22Rv1 (cell line): ENCODE data around the gene PCDH9.

Experiments used
- H3K27ac ChIP-seq: fragments of 450-650 bp; 2 replicates; pipeline ENCODE4 v1.5.1; 2017
- CTCF ChIP-seq: fragments of 450-650 bp; IDR thresholded peaks from 2 replicates; pipeline ENCODE4 v1.5.1; 2017; ENCODE audit warnings: mild to moderate bottlenecking
- ZFX ChIP-seq: fragments of 450-650 bp; IDR thresholded peaks from 2 replicates; pipeline ENCODE4 v1.6.1; 2017; ENCODE audit warnings: antibody characterized with exemption, borderline replicate concordance

Gene PCDH9

GRCh38 chr13:66837246-66837645 lies 392.9 kb downstream of the PCDH9 start:
- H3K27ac ChIP-seq: no peak overlapping the region
- TF ChIP-seq ZFX (no peak), CTCF (no peak)

GRCh38 chr13:66835040-66835628 lies 395.0 kb downstream of the PCDH9 start:
- no peak overlapping the region for H3K27ac ChIP-seq
- TF ChIP-seq CTCF: no peak
- TF ChIP-seq ZFX: no peak

GRCh38 chr13:66830940-66831716 lies 399.0 kb downstream of the PCDH9 start:
- H3K27ac ChIP-seq: no peak overlapping the region
- TF ChIP-seq CTCF (no peak), ZFX (no peak)

- no peak overlapping the region for H3K27ac ChIP-seq
- no peak for TF ChIP-seq ZFX
- TF ChIP-seq CTCF: no peak
Measured at GRCh38 chr13:66829803-66830202, 400.3 kb downstream of the PCDH9 start.

- H3K27ac ChIP-seq: no peak overlapping the region
- TF ChIP-seq CTCF: no peak
- TF ChIP-seq ZFX: no peak
Measured at GRCh38 chr13:66826398-66826797, 403.7 kb downstream of the PCDH9 start.

GRCh38 chr13:66821551-66821950 lies 408.6 kb downstream of the PCDH9 start:
- no peak overlapping the region for H3K27ac ChIP-seq
- no peak for TF ChIP-seq CTCF
- TF ChIP-seq ZFX: no peak

GRCh38 chr13:66811455-66811854 lies 418.7 kb downstream of the PCDH9 start:
- TF ChIP-seq CTCF (no peak), ZFX (no peak)
- no peak overlapping the region for H3K27ac ChIP-seq
